HepG2 (cell line): ENCODE results near the gene MRPL58.

ENCODE experiments used
- FUBP1 ChIP-seq: sonication (generic); formaldehyde crosslinking; IDR thresholded peaks from 2 replicates; pipeline ENCODE4 v1.5.1; 2020; ENCODE audit warnings: missing genetic modification reagents, mild to moderate bottlenecking, borderline replicate concordance
- RNF219 ChIP-seq: sonication (generic); formaldehyde crosslinking; IDR thresholded peaks from 2 replicates; pipeline ENCODE4 v1.5.0; 2020; ENCODE audit warnings: mild to moderate bottlenecking, missing genetic modification reagents
- SETDB1 ChIP-seq: sonication (generic); formaldehyde crosslinking; IDR thresholded peaks from 2 replicates; pipeline ENCODE4 v1.5.1; 2020; ENCODE audit warnings: missing genetic modification reagents, mild to moderate bottlenecking, borderline replicate concordance

- no peak for TF ChIP-seq FUBP1 (CRISPR knock-in tag)
- TF ChIP-seq RNF219 (CRISPR knock-in tag) = no peak
- TF ChIP-seq SETDB1 (CRISPR knock-in tag) = no peak
Measured at GRCh38 chr17:75067856-75068255, 55.4 kb downstream of the MRPL58 start.
